DMS 273 (cell line): ENCODE results near the gene USF3.

ENCODE experiments used
- DNase-seq: peaks from one replicate; lab custom pipeline; 2025; ENCODE audit not compliant: unreplicated experiment; lab: John Stamatoyannopoulos, UW

The USF3 gene

GRCh38 chr3:113695786-113696645, at the start of gene USF3:
Gene USF3, minus strand, starts transcription at chr3:113696642. Its CDS starts 21,764 bp downstream, at chr3:113674878.
- DNase-seq, result peak; percentile 91

GRCh38 chr3:113745756-113746547, 49.5 kb upstream of the USF3 start, which contains the start of gene NAA50:
Gene NAA50, minus strand, starts transcription at chr3:113746249. Its CDS starts 300 bp downstream, at chr3:113745949.
- DNase-seq, result peak; percentile 98

- peak; percentile 94 for DNase-seq
Observed at GRCh38 chr3:113744941-113745755, 48.7 kb upstream of the USF3 start.

GRCh38 chr3:113743006-113743630, 46.7 kb upstream of the USF3 start:
- no peak for DNase-seq

GRCh38 chr3:113741620-113742019, 45.2 kb upstream of the USF3 start:
- no peak for DNase-seq

GRCh38 chr3:113741086-113741485, 44.6 kb upstream of the USF3 start:
- DNase-seq, result no peak

GRCh38 chr3:113736548-113737089, 40.2 kb upstream of the USF3 start:
- DNase-seq, result peak; percentile 83

- no peak for DNase-seq
Observed at GRCh38 chr3:113731694-113732093, 35.3 kb upstream of the USF3 start.

GRCh38 chr3:113730550-113730949, 34.1 kb upstream of the USF3 start:
- no peak for DNase-seq

- no peak for DNase-seq
Observed at GRCh38 chr3:113728661-113729060, 32.2 kb upstream of the USF3 start.

GRCh38 chr3:113721636-113722035, 25.2 kb upstream of the USF3 start:
- DNase-seq, result no peak

- DNase-seq, result no peak
Observed at GRCh38 chr3:113719758-113720157, 23.3 kb upstream of the USF3 start.

GRCh38 chr3:113719294-113719693, 22.9 kb upstream of the USF3 start:
- no peak for DNase-seq

- no peak for DNase-seq
Observed at GRCh38 chr3:113717818-113718217, 21.4 kb upstream of the USF3 start.

GRCh38 chr3:113717308-113717707, 20.9 kb upstream of the USF3 start:
- DNase-seq, result no peak

GRCh38 chr3:113714702-113715101, 18.3 kb upstream of the USF3 start:
- no peak for DNase-seq

- DNase-seq, result no peak
Observed at GRCh38 chr3:113712129-113712528, 15.7 kb upstream of the USF3 start.

- no peak for DNase-seq
Observed at GRCh38 chr3:113707835-113708234, 11.4 kb upstream of the USF3 start.

GRCh38 chr3:113698956-113699355, 2.5 kb upstream of the USF3 start:
- DNase-seq, result no peak

- DNase-seq, result no peak
Observed at GRCh38 chr3:113698213-113698742, 1.8 kb upstream of the USF3 start.
